NT2/D1 (cell line): Measurements from ENCODE around the gene SFI1.
"Not testable (repeated sequence)": the region's sequence is repeated elsewhere in the genome, so short reads cannot be mapped to it uniquely, and the experiment has no call there.

Experiments
- DNase-seq: peaks from one replicate; pipeline ENCODE4 v3.0.0-alpha.2; 2011; ENCODE audit warnings: low read depth, low spot score
- H3K27me3 ChIP-seq: 2 replicates; pipeline ENCODE4 v1.6.0; 2011; ENCODE audit warnings: mild to moderate bottlenecking; ENCODE audit not compliant: insufficient read length, insufficient read depth
- H3K36me3 ChIP-seq: 2 replicates; pipeline ENCODE4 v1.6.1; 2011; ENCODE audit warnings: mild to moderate bottlenecking, low read length, mixed read lengths; ENCODE audit not compliant: insufficient read depth, insufficient read length
- H3K4me1 ChIP-seq: 2 replicates; pipeline ENCODE4 v1.5.1; 2011; ENCODE audit not compliant: insufficient read depth, insufficient read length
- H3K4me3 ChIP-seq: 2 replicates; pipeline ENCODE4 v1.5.1; 2011; ENCODE audit warnings: low read depth; ENCODE audit not compliant: insufficient read length
- H3K9ac ChIP-seq: 2 replicates; pipeline ENCODE4 v1.6.0; 2011; ENCODE audit warnings: low read depth; ENCODE audit not compliant: insufficient read length
- H3K9me3 ChIP-seq: 2 replicates; pipeline ENCODE4 v1.5.1; 2011; ENCODE audit warnings: mild to moderate bottlenecking, low read length; ENCODE audit not compliant: insufficient read depth
- SUZ12 ChIP-seq: IDR thresholded peaks from 2 replicates; pipeline ENCODE4 v1.6.1; 2011; ENCODE audit not compliant: insufficient read length, insufficient read depth; ENCODE audit errors: extremely low read depth
- YY1 ChIP-seq: IDR thresholded peaks from 2 replicates; pipeline ENCODE4 v1.6.1; 2011; ENCODE audit not compliant: insufficient read length, insufficient read depth
- ZNF274 ChIP-seq: IDR thresholded peaks from 2 replicates; pipeline ENCODE4 v1.6.1; 2011; ENCODE audit warnings: mild to moderate bottlenecking, low read depth, low read length

Gene SFI1

DNA sequence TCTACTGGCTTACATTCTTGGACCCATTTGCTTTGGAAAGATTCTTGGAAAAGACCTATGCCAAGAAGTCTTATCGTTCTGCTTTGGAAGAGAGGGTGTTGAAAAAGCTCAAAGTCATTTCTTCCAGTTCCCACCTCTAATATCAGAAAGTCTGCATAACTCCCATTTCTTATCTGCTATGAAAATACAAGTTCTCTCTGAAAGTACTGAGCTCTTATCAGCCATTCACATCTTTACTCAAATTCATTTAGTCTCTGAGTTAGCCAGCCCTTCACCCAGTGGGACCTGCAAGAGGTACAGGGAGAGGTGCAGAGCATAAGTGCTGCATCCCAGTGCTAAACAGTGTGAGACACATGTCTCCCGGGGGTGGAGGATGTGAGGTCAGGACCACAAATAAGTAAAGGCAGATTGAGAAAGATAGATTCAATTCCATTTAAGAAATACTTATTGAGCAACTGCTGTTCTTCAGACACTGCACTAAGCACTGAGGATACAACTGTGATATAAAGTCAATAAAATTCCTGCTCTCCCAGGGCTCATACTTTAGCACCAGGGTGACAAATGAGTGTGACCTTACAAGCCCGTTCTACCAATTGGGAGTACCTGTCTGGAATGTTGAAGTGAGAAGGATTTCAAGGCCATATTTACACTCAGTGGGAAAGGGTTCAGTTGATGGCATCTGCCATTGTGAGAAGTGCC is 89.0 kb downstream of the SFI1 start:
- no peak for DNase-seq
- no peaks in the 10 kb centered on the region for H3K27me3 ChIP-seq
- peaks cover 8% of the 10 kb centered on the region for H3K36me3 ChIP-seq
- no peak overlapping the region for H3K9ac ChIP-seq
- TF ChIP-seq ZNF274, result no peak
- TF ChIP-seq YY1, result no peak
- no peak for TF ChIP-seq SUZ12
- H3K9me3 ChIP-seq, result no peaks in the 10 kb centered on the region
- no peak overlapping the region for H3K4me3 ChIP-seq
- no peaks in the 10 kb centered on the region for H3K4me1 ChIP-seq

DNA sequence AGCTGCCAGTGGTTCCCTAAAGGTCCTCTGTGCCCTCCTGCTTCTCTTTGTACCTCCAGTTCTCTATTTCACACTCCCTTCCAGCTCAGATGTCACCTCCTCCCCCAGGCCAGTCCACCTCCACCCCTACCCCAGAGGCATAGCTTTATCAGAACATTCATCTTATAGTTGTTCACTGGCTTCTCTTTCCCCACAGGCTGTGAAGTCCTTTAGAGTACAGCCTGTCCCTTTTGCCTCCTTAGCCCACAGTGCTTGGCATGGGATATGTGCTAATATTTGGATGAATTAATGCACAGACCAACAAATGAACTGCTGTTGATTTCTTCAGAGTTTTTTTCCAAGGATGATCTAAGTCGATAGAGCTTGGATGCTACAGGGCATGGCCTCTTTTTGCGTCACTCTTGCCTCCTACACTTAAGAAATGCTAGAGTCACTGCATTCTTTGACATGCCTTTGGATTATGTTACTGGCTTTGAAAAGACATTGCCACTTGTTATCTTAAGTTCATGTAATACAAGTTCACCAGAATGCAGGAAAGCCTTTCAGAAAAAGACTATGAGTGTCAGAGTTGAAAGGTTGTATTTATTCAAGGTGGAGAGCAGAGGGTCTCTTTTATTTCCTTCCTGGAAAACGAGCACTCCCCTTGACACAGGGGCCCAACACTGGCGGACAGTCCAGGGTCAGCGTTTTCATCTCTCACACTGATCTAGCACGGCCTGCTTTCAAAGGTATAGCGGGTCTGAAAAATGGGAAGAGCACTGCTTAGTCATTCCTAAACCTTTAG is 90.0 kb downstream of the SFI1 start:
- no peak overlapping the region for H3K4me3 ChIP-seq
- no peak overlapping the region for H3K9ac ChIP-seq
- no peaks in the 10 kb centered on the region for H3K9me3 ChIP-seq
- H3K4me1 ChIP-seq, result no peaks in the 10 kb centered on the region
- H3K27me3 ChIP-seq, result no peaks in the 10 kb centered on the region
- TF ChIP-seq ZNF274 (no peak), YY1 (no peak), SUZ12 (no peak)
- peaks cover 8% of the 10 kb centered on the region for H3K36me3 ChIP-seq
- no peak for DNase-seq

DNA sequence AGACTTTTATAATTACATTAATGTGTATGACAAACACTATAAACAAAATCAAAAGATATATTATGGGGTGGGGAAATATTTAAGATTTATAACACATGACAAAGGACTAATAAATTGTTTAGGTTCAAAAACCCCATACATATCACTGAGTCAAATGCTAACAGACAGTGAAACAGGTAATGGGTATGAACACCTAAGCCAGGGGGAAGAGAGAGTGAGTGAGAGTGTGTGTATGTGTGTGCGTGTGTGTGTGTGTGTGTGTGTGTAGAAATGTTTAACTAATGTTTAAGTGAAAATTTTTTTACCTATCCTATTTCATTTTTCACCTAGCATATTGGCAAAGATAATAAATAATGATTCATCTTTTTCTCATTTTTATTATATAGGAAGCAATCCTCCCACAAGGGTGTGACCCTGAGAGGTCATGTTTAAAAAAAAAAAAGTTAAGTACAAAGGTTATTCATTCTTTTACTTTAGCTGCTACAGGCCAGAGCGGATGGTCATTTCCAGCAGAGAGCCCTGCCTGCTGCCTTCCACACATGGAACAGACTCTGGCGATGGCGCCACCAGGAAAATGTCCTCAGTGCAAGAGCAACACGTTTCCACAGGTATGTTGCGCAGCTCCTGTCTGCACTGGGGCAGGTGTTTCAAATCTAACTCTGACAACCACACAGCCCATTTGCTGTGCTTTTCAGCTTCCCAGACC is 92.8 kb downstream of the SFI1 start:
- no peak for TF ChIP-seq SUZ12
- Histone ChIP-seq H3K4me3 (no peak overlapping the region), H3K9ac (no peak overlapping the region), H3K36me3 (peaks cover 8% of the 10 kb centered on the region), H3K4me1 (no peaks in the 10 kb centered on the region), H3K9me3 (no peaks in the 10 kb centered on the region), H3K27me3 (no peaks in the 10 kb centered on the region)
- no peak for DNase-seq

DNA sequence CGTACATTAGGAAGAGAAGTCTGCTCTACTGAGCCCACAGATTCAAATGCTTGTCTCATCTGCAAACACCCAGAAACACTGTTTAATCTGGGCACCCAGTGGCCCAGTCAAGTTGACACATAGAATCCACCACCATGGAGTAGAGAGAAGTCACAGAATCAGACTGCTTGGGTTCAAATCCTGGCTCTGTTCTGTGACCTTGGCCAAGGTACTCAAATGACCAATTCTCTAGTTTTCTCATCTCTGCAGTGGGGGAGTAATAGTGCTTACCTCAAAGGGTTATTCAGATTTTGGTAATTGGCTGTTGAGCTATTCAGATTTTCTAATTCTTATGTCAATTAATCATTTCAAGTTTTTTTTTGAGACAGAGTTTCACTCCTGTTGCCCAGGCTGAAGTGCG is 93.8 kb downstream of the SFI1 start:
- not testable (repeated sequence) for H3K27me3 ChIP-seq, DNase-seq, H3K4me1 ChIP-seq, H3K9ac ChIP-seq, H3K36me3 ChIP-seq, H3K9me3 ChIP-seq, H3K4me3 ChIP-seq

DNA sequence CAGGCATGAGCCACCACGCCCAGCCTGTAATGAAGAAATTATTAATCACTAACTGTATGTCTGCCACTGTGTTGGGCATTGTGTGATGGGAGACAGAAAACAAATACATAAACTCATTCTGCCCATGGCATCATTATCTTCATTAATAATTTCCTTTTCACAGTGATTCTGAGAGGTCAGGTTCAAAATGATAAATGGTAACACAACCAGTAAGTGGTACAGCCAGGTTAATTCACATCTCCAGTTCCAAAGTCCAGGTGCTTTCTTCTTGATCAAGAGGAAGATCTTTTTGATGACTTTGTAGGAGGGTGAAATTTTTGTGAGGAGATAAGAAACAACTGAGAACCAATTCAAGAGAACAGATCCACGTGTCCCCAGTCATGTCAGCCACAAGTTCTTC is 98.9 kb downstream of the SFI1 start:
- no peaks in the 10 kb centered on the region for H3K4me1 ChIP-seq
- DNase-seq, result no peak
- no peak for TF ChIP-seq SUZ12
- TF ChIP-seq ZNF274, result no peak
- no peak for TF ChIP-seq YY1
- no peak overlapping the region for H3K4me3 ChIP-seq
- no peaks in the 10 kb centered on the region for H3K27me3 ChIP-seq
- H3K9me3 ChIP-seq, result no peaks in the 10 kb centered on the region
- no peak overlapping the region for H3K9ac ChIP-seq
- H3K36me3 ChIP-seq, result no peaks in the 10 kb centered on the region

DNA sequence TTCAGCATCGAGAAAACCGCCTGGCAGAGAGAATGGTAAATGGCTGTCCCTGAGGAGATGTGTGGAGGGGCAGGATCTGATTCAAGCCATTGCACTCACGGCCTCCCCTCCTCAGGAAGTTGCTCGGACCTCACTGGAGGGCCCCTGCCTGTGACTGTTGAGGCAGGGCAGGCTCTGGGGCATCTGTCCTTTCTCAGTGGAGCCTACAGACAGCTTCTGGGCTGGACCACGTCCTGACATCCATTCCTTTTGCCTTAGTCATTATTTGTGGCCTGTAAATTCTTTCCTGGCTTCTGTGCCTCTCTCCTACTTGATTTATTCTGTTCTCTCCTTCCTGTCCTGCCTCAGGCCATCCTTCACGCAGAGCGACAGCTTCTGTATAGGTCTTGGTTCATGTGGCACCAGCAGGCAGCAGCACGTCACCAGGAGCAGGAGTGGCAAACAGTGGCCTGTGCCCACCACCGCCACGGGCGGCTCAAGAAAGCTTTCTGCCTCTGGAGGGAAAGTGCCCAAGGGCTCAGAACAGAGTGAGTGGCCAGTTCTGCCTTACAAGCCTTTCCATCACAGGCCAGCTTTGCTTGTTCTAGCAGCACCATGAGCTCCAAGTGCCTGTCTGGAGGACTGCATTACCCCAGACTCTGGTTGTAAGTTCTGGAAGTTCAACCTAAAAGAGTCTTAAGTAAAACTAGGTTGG is 106.1 kb downstream of the SFI1 start:
- H3K9ac ChIP-seq, result no peak overlapping the region
- no peak overlapping the region for H3K4me3 ChIP-seq
- no peaks in the 10 kb centered on the region for H3K27me3 ChIP-seq
- H3K36me3 ChIP-seq, result peaks cover 3% of the 10 kb centered on the region
- DNase-seq, result no peak
- no peak for TF ChIP-seq SUZ12
- no peak for TF ChIP-seq YY1
- TF ChIP-seq ZNF274, result no peak
- no peaks in the 10 kb centered on the region for H3K4me1 ChIP-seq
- H3K9me3 ChIP-seq, result no peaks in the 10 kb centered on the region

DNA sequence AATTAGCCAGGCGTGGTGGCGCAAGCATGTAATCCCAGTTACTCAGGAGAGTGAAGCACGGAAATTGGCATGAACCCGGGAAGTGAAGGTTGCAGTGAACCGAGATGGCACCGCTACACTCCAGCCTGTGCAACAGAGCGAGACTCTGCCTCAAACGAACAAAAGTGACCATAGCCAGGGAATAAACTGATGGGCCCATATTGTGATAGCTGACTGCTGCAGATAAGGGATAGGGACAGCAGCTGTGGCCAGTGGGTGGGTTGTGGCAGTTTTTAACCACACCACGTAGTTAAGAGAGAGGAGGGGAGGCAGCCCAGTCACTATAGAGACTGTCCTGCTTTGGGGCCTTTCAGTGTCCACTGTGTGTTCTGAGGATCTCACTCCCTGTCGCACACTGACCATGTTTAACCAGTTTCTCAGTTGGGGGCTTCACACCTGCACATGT is 106.8 kb downstream of the SFI1 start:
- H3K9me3 ChIP-seq, result no peaks in the 10 kb centered on the region
- TF ChIP-seq SUZ12, result no peak
- no peak for TF ChIP-seq YY1
- no peak for TF ChIP-seq ZNF274

More for the DNA sequence above, 106.8 kb downstream of the SFI1 start:
- peaks cover 3% of the 10 kb centered on the region for H3K36me3 ChIP-seq
- no peak for DNase-seq
- no peaks in the 10 kb centered on the region for H3K27me3 ChIP-seq
- H3K4me1 ChIP-seq, result no peaks in the 10 kb centered on the region
- no peak overlapping the region for H3K4me3 ChIP-seq
- H3K9ac ChIP-seq, result no peak overlapping the region
